K562 (cell line): ENCODE data around the gene RPS27. TPM values are rescaled to one million over a fixed set of nuclear protein-coding genes. Genes with fewer than 3 reads are reported as not detected.

Experiments
- BHLHE40 ChIP-seq: IDR thresholded peaks from 2 replicates; pipeline ENCODE4 v1.6.1; 2011; ENCODE audit warnings: low read length, improper control_type of control experiment
- C11orf30 ChIP-seq: fragments of 450-650 bp; IDR thresholded peaks from 2 replicates; pipeline ENCODE4 v1.6.1; 2016; ENCODE audit warnings: low read depth, mild to moderate bottlenecking
- HDAC6 ChIP-seq: IDR thresholded peaks from 2 replicates; pipeline ENCODE4 v1.6.1; 2012; ENCODE audit warnings: low read depth, mild to moderate bottlenecking, control low read depth, inconsistent platforms, low read length, moderate library complexity
- JUNB ChIP-seq: fragments of 450-650 bp; formaldehyde crosslinking; conservative IDR thresholded peaks from 2 replicates; pipeline ENCODE4 v1.4.0; 2020; ENCODE audit warnings: mild to moderate bottlenecking
- PTTG1 ChIP-seq: fragments of 450-650 bp; IDR thresholded peaks from 2 replicates; pipeline ENCODE4 v1.6.1; 2016; ENCODE audit warnings: low read depth, mild to moderate bottlenecking, missing genetic modification characterization, missing compliant biosample characterization
- RAD21 ChIP-seq, 2 experiments: fragments of 250-450 bp in 1 of 2; fragments of 450-650 bp in 1 of 2; sonication (Bioruptor Pico) in 1 of 2; formaldehyde crosslinking in 1 of 2; IDR thresholded peaks in 1 of 2; conservative IDR thresholded peaks in 1 of 2; 2 replicates each; pipeline versions ENCODE4 v1.4.0 to v1.8.0; 2020 to 2022; ENCODE audit warnings: mild to moderate bottlenecking in 2 of 2, moderate library complexity in 1 of 2
- XRCC5 ChIP-seq: fragments of 200-400 bp; formaldehyde crosslinking; IDR thresholded peaks from 2 replicates; pipeline ENCODE4 v1.6.1; 2017; ENCODE audit warnings: low read depth, mild to moderate bottlenecking, low read length
- ZNF146 ChIP-seq: IDR thresholded peaks from one replicate; pipeline ENCODE4 v1.6.1; 2018; ENCODE audit warnings: missing compliant biosample characterization; ENCODE audit not compliant: unreplicated experiment
- ZNF23 ChIP-seq: fragments of 250-450 bp; sonication (Bioruptor Pico); IDR thresholded peaks from 2 replicates; pipeline ENCODE4 v1.4.0; 2020; ENCODE audit warnings: mild to moderate bottlenecking
- ZNF239 ChIP-seq: fragments of 250-450 bp; sonication (Bioruptor Pico); IDR thresholded peaks from 2 replicates; pipeline ENCODE4 v1.4.0; 2020; ENCODE audit warnings: mild to moderate bottlenecking
- ZNF584 ChIP-seq: fragments of 200-800 bp; sonication (Bioruptor generic); IDR thresholded peaks from 2 replicates; pipeline ENCODE4 v1.6.1; 2016; ENCODE audit warnings: low read depth, mild to moderate bottlenecking, missing genetic modification characterization, missing compliant biosample characterization
- ZNF830 ChIP-seq: fragments of 250-450 bp; sonication (Bioruptor Pico); IDR thresholded peaks from 2 replicates; pipeline ENCODE4 v1.5.0; 2021; ENCODE audit warnings: mild to moderate bottlenecking
- polyA plus RNA-seq, 8 experiments: library from polyadenylated mRNA; depleted of rRNA in 4 of 8; stranded (reverse) in 5 of 8; unstranded in 3 of 8; fragments of >200 nt; fragmentation: Nextera tagmentation in 2 of 8; fragmentation: Illumina TruSeq in 1 of 8; extraction: Ambion mirVana in 2 of 8; extraction: Trizol in 1 of 8; gene quantifications; 2 replicates each; pipeline versions ENCODE4 v1.2.1 to v1.2.3, GENCODE V29; 2011 to 2014; ENCODE audit warnings: inconsistent platforms in 1 of 8, missing spikeins in 1 of 8
- total RNA-seq, 7 experiments: library from RNA; depleted of rRNA in 6 of 7; stranded (reverse); fragments of >200 nt in 6 of 7; fragmentation: Illumina TruSeq in 2 of 7; extraction: Trizol in 2 of 7; gene quantifications; 2 replicates each; pipeline versions ENCODE4 v1.2.1 to v1.2.3, GENCODE V29; 2011 to 2021; ENCODE audit warnings: low replicate concordance in 1 of 7
- TF ChIP-seq, protein P1 (sequence below): fragments of 150-350 bp; IDR thresholded peaks from 2 replicates; pipeline ENCODE4 v1.6.1; 2014; ENCODE audit warnings: low read depth, mild to moderate bottlenecking, low read length, borderline replicate concordance
- TF ChIP-seq, protein P2 (sequence below): IDR thresholded peaks from 2 replicates; pipeline ENCODE4 v1.6.1; 2011; ENCODE audit not compliant: insufficient read length; ENCODE audit errors: extremely low read depth
- TF ChIP-seq, protein P3 (sequence below): sonication (generic); formaldehyde crosslinking; IDR thresholded peaks from 2 replicates; pipeline ENCODE4 v1.8.0; 2023; ENCODE audit warnings: missing genetic modification reagents, mild to moderate bottlenecking, borderline replicate concordance
- TF ChIP-seq, protein P4 (sequence below), 2 experiments: fragments of 250-450 bp in 1 of 2; fragments of 450-650 bp in 1 of 2; sonication (Bioruptor Pico) in 1 of 2; IDR thresholded peaks; 2 replicates each; pipeline versions ENCODE4 v1.6.1 to v1.8.0; 2016 to 2021; ENCODE audit warnings: mild to moderate bottlenecking in 2 of 2, moderate library complexity in 2 of 2, missing compliant biosample characterization in 1 of 2, missing genetic modification characterization in 1 of 2

The RPS27 gene
- total and polyA plus RNA-seq, 9 of the 15 experiments (the other 6 are each of a cell fraction or from before 2014, with no cell fraction given) = 2,091 to 9,377 (median 6,706) TPM

DNA sequence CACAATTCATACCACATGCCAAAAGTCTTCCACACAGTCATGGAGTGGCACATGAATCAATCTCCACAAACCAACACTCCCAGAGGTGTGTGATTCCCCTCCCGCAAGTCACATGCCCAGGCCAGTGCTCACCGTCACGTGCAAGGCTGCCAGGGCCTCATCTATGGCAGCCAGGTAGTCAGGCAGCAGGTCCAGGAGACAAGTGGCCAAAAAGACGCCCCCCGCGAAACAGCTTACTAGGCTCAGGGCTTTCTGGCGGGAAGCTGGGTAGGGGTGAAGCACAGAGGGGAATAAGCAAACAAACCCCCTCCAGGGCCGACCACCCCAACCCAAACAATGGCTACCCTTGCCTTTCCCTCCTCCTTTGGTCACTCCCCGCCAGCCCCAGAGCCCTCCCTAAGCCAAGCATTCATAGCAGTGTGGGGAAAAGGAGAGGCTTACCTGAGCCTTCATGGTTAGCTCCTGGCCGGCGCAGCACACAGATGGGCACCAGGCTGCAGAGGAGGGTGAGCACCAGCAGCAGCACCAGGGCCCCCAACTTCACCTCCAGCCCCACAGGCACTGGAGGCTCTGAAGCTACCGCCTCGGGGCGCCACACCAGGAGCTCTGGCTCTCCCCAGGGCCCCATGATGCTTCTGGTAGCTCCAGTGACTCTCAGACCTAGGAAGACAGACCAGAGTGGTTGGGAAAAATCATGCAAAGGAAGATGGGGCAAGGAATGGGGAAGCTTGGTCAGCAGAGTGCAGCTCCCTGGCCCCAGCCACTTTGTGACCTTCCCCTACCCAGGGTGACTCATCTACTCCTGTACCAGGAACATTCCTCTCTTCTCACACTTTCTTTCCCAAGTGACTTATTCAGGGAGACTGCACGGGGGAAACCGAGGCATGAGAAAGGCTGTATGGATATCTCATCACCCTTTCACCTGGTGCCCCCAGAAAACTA lies 28.2 kb upstream of the RPS27 start (continued):
- TF ChIP-seq, protein P1, sequence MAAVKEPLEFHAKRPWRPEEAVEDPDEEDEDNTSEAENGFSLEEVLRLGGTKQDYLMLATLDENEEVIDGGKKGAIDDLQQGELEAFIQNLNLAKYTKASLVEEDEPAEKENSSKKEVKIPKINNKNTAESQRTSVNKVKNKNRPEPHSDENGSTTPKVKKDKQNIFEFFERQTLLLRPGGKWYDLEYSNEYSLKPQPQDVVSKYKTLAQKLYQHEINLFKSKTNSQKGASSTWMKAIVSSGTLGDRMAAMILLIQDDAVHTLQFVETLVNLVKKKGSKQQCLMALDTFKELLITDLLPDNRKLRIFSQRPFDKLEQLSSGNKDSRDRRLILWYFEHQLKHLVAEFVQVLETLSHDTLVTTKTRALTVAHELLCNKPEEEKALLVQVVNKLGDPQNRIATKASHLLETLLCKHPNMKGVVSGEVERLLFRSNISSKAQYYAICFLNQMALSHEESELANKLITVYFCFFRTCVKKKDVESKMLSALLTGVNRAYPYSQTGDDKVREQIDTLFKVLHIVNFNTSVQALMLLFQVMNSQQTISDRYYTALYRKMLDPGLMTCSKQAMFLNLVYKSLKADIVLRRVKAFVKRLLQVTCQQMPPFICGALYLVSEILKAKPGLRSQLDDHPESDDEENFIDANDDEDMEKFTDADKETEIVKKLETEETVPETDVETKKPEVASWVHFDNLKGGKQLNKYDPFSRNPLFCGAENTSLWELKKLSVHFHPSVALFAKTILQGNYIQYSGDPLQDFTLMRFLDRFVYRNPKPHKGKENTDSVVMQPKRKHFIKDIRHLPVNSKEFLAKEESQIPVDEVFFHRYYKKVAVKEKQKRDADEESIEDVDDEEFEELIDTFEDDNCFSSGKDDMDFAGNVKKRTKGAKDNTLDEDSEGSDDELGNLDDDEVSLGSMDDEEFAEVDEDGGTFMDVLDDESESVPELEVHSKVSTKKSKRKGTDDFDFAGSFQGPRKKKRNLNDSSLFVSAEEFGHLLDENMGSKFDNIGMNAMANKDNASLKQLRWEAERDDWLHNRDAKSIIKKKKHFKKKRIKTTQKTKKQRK = no peak
- TF ChIP-seq ZNF239 (CRISPR knock-in tag) (no peak), C11orf30 (no peak), XRCC5 (no peak), ZNF23 (CRISPR knock-in tag) (no peak), HDAC6 (no peak), ZNF830 (CRISPR knock-in tag) (no peak), ZNF146 (no peak), RAD21 (CRISPR knock-in tag; conservative IDR thresholded peaks at IDR 0.05 in 1 of 2, IDR thresholded peaks at IDR 0.05 in 1 of 2) (no peak), BHLHE40 (peak; percentile 73), ZNF584 (CRISPR knock-in tag) (no peak), JUNB (CRISPR knock-in tag) (no peak), PTTG1 (tag) (no peak)
- TF ChIP-seq, protein P2, sequence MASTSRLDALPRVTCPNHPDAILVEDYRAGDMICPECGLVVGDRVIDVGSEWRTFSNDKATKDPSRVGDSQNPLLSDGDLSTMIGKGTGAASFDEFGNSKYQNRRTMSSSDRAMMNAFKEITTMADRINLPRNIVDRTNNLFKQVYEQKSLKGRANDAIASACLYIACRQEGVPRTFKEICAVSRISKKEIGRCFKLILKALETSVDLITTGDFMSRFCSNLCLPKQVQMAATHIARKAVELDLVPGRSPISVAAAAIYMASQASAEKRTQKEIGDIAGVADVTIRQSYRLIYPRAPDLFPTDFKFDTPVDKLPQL = no peak
- TF ChIP-seq, protein P3, sequence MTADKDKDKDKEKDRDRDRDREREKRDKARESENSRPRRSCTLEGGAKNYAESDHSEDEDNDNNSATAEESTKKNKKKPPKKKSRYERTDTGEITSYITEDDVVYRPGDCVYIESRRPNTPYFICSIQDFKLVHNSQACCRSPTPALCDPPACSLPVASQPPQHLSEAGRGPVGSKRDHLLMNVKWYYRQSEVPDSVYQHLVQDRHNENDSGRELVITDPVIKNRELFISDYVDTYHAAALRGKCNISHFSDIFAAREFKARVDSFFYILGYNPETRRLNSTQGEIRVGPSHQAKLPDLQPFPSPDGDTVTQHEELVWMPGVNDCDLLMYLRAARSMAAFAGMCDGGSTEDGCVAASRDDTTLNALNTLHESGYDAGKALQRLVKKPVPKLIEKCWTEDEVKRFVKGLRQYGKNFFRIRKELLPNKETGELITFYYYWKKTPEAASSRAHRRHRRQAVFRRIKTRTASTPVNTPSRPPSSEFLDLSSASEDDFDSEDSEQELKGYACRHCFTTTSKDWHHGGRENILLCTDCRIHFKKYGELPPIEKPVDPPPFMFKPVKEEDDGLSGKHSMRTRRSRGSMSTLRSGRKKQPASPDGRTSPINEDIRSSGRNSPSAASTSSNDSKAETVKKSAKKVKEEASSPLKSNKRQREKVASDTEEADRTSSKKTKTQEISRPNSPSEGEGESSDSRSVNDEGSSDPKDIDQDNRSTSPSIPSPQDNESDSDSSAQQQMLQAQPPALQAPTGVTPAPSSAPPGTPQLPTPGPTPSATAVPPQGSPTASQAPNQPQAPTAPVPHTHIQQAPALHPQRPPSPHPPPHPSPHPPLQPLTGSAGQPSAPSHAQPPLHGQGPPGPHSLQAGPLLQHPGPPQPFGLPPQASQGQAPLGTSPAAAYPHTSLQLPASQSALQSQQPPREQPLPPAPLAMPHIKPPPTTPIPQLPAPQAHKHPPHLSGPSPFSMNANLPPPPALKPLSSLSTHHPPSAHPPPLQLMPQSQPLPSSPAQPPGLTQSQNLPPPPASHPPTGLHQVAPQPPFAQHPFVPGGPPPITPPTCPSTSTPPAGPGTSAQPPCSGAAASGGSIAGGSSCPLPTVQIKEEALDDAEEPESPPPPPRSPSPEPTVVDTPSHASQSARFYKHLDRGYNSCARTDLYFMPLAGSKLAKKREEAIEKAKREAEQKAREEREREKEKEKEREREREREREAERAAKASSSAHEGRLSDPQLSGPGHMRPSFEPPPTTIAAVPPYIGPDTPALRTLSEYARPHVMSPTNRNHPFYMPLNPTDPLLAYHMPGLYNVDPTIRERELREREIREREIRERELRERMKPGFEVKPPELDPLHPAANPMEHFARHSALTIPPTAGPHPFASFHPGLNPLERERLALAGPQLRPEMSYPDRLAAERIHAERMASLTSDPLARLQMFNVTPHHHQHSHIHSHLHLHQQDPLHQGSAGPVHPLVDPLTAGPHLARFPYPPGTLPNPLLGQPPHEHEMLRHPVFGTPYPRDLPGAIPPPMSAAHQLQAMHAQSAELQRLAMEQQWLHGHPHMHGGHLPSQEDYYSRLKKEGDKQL (CRISPR knock-in tag) = no peak
- TF ChIP-seq, protein P4, sequence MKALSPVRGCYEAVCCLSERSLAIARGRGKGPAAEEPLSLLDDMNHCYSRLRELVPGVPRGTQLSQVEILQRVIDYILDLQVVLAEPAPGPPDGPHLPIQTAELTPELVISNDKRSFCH (CRISPR knock-in tag; IDR thresholded peaks at IDR 0.05) = no peak
- TF ChIP-seq, protein P4 (tag; IDR thresholded peaks at IDR 0.05) = no peak
